ENCODE results near the gene PROK2. TPM values are rescaled to one million over a fixed set of nuclear protein-coding genes. Genes with fewer than 3 reads are reported as not detected.

The PROK2 gene
- total RNA-seq, 1 donor from 2014 or later = not detected

GRCh38 chr3:71783152-71783551 lies 1.8 kb downstream of the PROK2 start:
- Mint-ChIP-seq H3K4me3 (no peak overlapping the region), H3K4me1 (ENCODE audit: low read depth) (peaks cover 24% of the 10 kb centered on the region), H3K27me3 (ENCODE audit: insufficient read depth) (peaks cover 60% of the 10 kb centered on the region), H3K36me3 (ENCODE audit: low read depth) (no peaks in the 10 kb centered on the region), H3K27ac (no peak overlapping the region), H3K9me3 (no peaks in the 10 kb centered on the region)
- DNase-seq (ENCODE audit: low spot score) = no peak
- intact Hi-C loops (cut with micrococcal nuclease) = no loop called here

- Mint-ChIP-seq H3K4me3 (no peak overlapping the region), H3K9me3 (no peaks in the 10 kb centered on the region), H3K4me1 (ENCODE audit: low read depth) (peaks cover 24% of the 10 kb centered on the region), H3K27ac (no peak overlapping the region), H3K36me3 (ENCODE audit: low read depth) (no peaks in the 10 kb centered on the region), H3K27me3 (ENCODE audit: insufficient read depth) (peaks cover 39% of the 10 kb centered on the region)
- intact Hi-C loops (cut with micrococcal nuclease) = no loop called here
- no peak for DNase-seq (ENCODE audit: low spot score)
These were observed 4.5 kb downstream of the PROK2 start for GRCh38 chr3:71780430-71780829.

GRCh38 chr3:71779674-71780377 lies 5.1 kb downstream of the PROK2 start:
- intact Hi-C loops (cut with micrococcal nuclease) = no loop called here
- DNase-seq (ENCODE audit: low spot score) = no peak
- H3K27ac Mint-ChIP-seq = no peak overlapping the region
- no peak overlapping the region for H3K4me3 Mint-ChIP-seq
- peaks cover 36% of the 10 kb centered on the region for H3K27me3 Mint-ChIP-seq (ENCODE audit: insufficient read depth)
- H3K36me3 Mint-ChIP-seq (ENCODE audit: low read depth) = no peaks in the 10 kb centered on the region
- H3K9me3 Mint-ChIP-seq = no peaks in the 10 kb centered on the region
- H3K4me1 Mint-ChIP-seq (ENCODE audit: low read depth) = peaks cover 24% of the 10 kb centered on the region

GRCh38 chr3:71778353-71778752 lies 6.6 kb downstream of the PROK2 start:
- Mint-ChIP-seq H3K36me3 (ENCODE audit: low read depth) (no peaks in the 10 kb centered on the region), H3K4me1 (ENCODE audit: low read depth) (peaks cover 16% of the 10 kb centered on the region), H3K27me3 (ENCODE audit: insufficient read depth) (peaks cover 31% of the 10 kb centered on the region), H3K4me3 (no peak overlapping the region), H3K9me3 (no peaks in the 10 kb centered on the region), H3K27ac (no peak overlapping the region)
- intact Hi-C loops (cut with micrococcal nuclease) = no loop called here
- no peak for DNase-seq (ENCODE audit: low spot score)

- no peaks in the 10 kb centered on the region for H3K36me3 Mint-ChIP-seq (ENCODE audit: low read depth)
- H3K27me3 Mint-ChIP-seq (ENCODE audit: insufficient read depth) = peaks cover 18% of the 10 kb centered on the region
- DNase-seq (ENCODE audit: low spot score) = no peak
- H3K4me1 Mint-ChIP-seq (ENCODE audit: low read depth) = peaks cover 16% of the 10 kb centered on the region
- no peak overlapping the region for H3K4me3 Mint-ChIP-seq
- intact Hi-C loops (cut with micrococcal nuclease) = no loop called here
- no peaks in the 10 kb centered on the region for H3K9me3 Mint-ChIP-seq
- H3K27ac Mint-ChIP-seq = no peak overlapping the region
These were observed 8.4 kb downstream of the PROK2 start for GRCh38 chr3:71776538-71776937.

- no peak overlapping the region for H3K4me3 Mint-ChIP-seq
- no peak overlapping the region for H3K27ac Mint-ChIP-seq
- intact Hi-C loops (cut with micrococcal nuclease) = no loop called here
These were observed 13.1 kb downstream of the PROK2 start for GRCh38 chr3:71771884-71772283.

GRCh38 chr3:71771126-71771525 lies 13.8 kb downstream of the PROK2 start:
- intact Hi-C loops (cut with micrococcal nuclease) = no loop called here
- Mint-ChIP-seq H3K36me3 (ENCODE audit: low read depth) (no peaks in the 10 kb centered on the region), H3K4me3 (no peak overlapping the region), H3K4me1 (ENCODE audit: low read depth) (no peaks in the 10 kb centered on the region), H3K27me3 (ENCODE audit: insufficient read depth) (peaks cover 15% of the 10 kb centered on the region), H3K9me3 (no peaks in the 10 kb centered on the region), H3K27ac (no peak overlapping the region)
- no peak for DNase-seq (ENCODE audit: low spot score)

More at GRCh38 chr3:71771884-71772283, 13.1 kb downstream of the PROK2 start:
- no peak for DNase-seq (ENCODE audit: low spot score)
- Mint-ChIP-seq H3K36me3 (ENCODE audit: low read depth) (no peaks in the 10 kb centered on the region), H3K27me3 (ENCODE audit: insufficient read depth) (peaks cover 18% of the 10 kb centered on the region), H3K9me3 (no peaks in the 10 kb centered on the region), H3K4me1 (ENCODE audit: low read depth) (no peaks in the 10 kb centered on the region)

GRCh38 chr3:71763426-71763825 lies 21.5 kb downstream of the PROK2 start:
- H3K4me3 Mint-ChIP-seq = no peak overlapping the region
- H3K27ac Mint-ChIP-seq = no peak overlapping the region
- H3K9me3 Mint-ChIP-seq = no peaks in the 10 kb centered on the region
- no peaks in the 10 kb centered on the region for H3K4me1 Mint-ChIP-seq (ENCODE audit: low read depth)
- intact Hi-C loops (cut with micrococcal nuclease) = no loop called here
- peaks cover 24% of the 10 kb centered on the region for H3K27me3 Mint-ChIP-seq (ENCODE audit: insufficient read depth)
- no peaks in the 10 kb centered on the region for H3K36me3 Mint-ChIP-seq (ENCODE audit: low read depth)
- no peak for DNase-seq (ENCODE audit: low spot score)

GRCh38 chr3:71760140-71760539 lies 24.8 kb downstream of the PROK2 start:
- H3K9me3 Mint-ChIP-seq = no peaks in the 10 kb centered on the region
- peaks cover 3% of the 10 kb centered on the region for H3K4me1 Mint-ChIP-seq (ENCODE audit: low read depth)
- no peak for DNase-seq (ENCODE audit: low spot score)
- no peak overlapping the region for H3K4me3 Mint-ChIP-seq
- intact Hi-C loops (cut with micrococcal nuclease) = no loop called here
- H3K27me3 Mint-ChIP-seq (ENCODE audit: insufficient read depth) = peaks cover 45% of the 10 kb centered on the region
- no peak overlapping the region for H3K27ac Mint-ChIP-seq
- no peaks in the 10 kb centered on the region for H3K36me3 Mint-ChIP-seq (ENCODE audit: low read depth)

GRCh38 chr3:71759401-71759800 lies 25.5 kb downstream of the PROK2 start:
- Mint-ChIP-seq H3K4me1 (ENCODE audit: low read depth) (peaks cover 4% of the 10 kb centered on the region), H3K36me3 (ENCODE audit: low read depth) (no peaks in the 10 kb centered on the region), H3K27ac (no peak overlapping the region), H3K4me3 (no peak overlapping the region), H3K9me3 (no peaks in the 10 kb centered on the region), H3K27me3 (ENCODE audit: insufficient read depth) (peaks cover 49% of the 10 kb centered on the region)
- intact Hi-C loops (cut with micrococcal nuclease) = no loop called here
- DNase-seq (ENCODE audit: low spot score) = no peak

- H3K4me3 Mint-ChIP-seq = no peak overlapping the region
- no peak overlapping the region for H3K27ac Mint-ChIP-seq
- no peaks in the 10 kb centered on the region for H3K36me3 Mint-ChIP-seq (ENCODE audit: low read depth)
- no peak for DNase-seq (ENCODE audit: low spot score)
- peaks cover 47% of the 10 kb centered on the region for H3K27me3 Mint-ChIP-seq (ENCODE audit: insufficient read depth)
- no peaks in the 10 kb centered on the region for H3K9me3 Mint-ChIP-seq
- peaks cover 4% of the 10 kb centered on the region for H3K4me1 Mint-ChIP-seq (ENCODE audit: low read depth)
- intact Hi-C loops (cut with micrococcal nuclease) = no loop called here
These were observed 26.9 kb downstream of the PROK2 start for GRCh38 chr3:71758091-71758490.

- intact Hi-C loops (cut with micrococcal nuclease) = loop anchor here (2.0 kb wide), 1 partner anchor 30 kb away; the partner anchor contains the start of gene PROK2
- H3K9me3 Mint-ChIP-seq = no peaks in the 10 kb centered on the region
- H3K4me3 Mint-ChIP-seq = peak overlapping the region; percentile 77
- H3K4me1 Mint-ChIP-seq (ENCODE audit: low read depth) = peaks cover 4% of the 10 kb centered on the region
- DNase-seq (ENCODE audit: low spot score) = no peak
- no peaks in the 10 kb centered on the region for H3K36me3 Mint-ChIP-seq (ENCODE audit: low read depth)
- peaks cover 60% of the 10 kb centered on the region for H3K27me3 Mint-ChIP-seq (ENCODE audit: insufficient read depth)
- H3K27ac Mint-ChIP-seq = no peak overlapping the region
These were observed 30.2 kb downstream of the PROK2 start for GRCh38 chr3:71754610-71755253.

- H3K27ac Mint-ChIP-seq = no peak within 1 kb of the TSS
- peaks cover 64% of the 10 kb centered on the region for H3K27me3 Mint-ChIP-seq (ENCODE audit: insufficient read depth)
- DNase-seq (ENCODE audit: low spot score) = no peak
- H3K36me3 Mint-ChIP-seq (ENCODE audit: low read depth) = no peaks in the 10 kb centered on the region
- no peaks in the 10 kb centered on the region for H3K9me3 Mint-ChIP-seq
- peak within 1 kb of the TSS; percentile 63 for H3K4me3 Mint-ChIP-seq
- peaks cover 4% of the 10 kb centered on the region for H3K4me1 Mint-ChIP-seq (ENCODE audit: low read depth)
- intact Hi-C loops (cut with micrococcal nuclease) = loop anchor here (2.0 kb wide), 2 partner anchors 31 to 43 kb away; partner anchors contain the start of gene PROK2
These were observed 31.0 kb downstream of the PROK2 start, which contains the start of gene GPR27 for GRCh38 chr3:71753701-71754609. TSS of gene GPR27 (plus strand) at chr3:71753855. CDS start at chr3:71754050, 195 bp downstream.

Data from activated T-helper 1 cell treated with anti-CD3 and anti-CD28 coated beads, Interleukin-12 subunit alpha, Interleukin-12 subunit beta, Interleukin-2, Interleukin-4 antibody, amounts not matched to agents 30 ng/mL and 10 ng/mL and 1 ng/mL, durations not matched to agents 14 hours and 24 hours and 36 hours (primary cell).